ENCODE measurements around the gene NFE2L2.
"Not testable (repeated sequence)": the region's sequence is repeated elsewhere in the genome, so short reads cannot be mapped to it uniquely, and the experiment has no call there.

The NFE2L2 gene

GRCh38 chr2:177256695-177257094 is 7.8 kb downstream of the NFE2L2 start:
- no peak for DNase-seq (ENCODE audit: insufficient read length, low spot score)
- TF ChIP-seq POLR2A (IDR thresholded peaks at IDR 0.05; ENCODE audit: low read depth, low read length) = no peak
- no peak for FAIRE-seq

GRCh38 chr2:177256026-177256425 is 8.5 kb downstream of the NFE2L2 start:
- no peak for DNase-seq (ENCODE audit: insufficient read length, low spot score)
- no peak for TF ChIP-seq POLR2A (IDR thresholded peaks at IDR 0.05; ENCODE audit: low read depth, low read length)
- FAIRE-seq = no peak

- FAIRE-seq (no peak), DNase-seq (ENCODE audit: insufficient read length, low spot score) (no peak)
- no peak for TF ChIP-seq POLR2A (IDR thresholded peaks at IDR 0.05; ENCODE audit: low read depth, low read length)
These were observed 9.3 kb downstream of the NFE2L2 start for GRCh38 chr2:177255227-177255601.

GRCh38 chr2:177254433-177255226 is 9.9 kb downstream of the NFE2L2 start:
- DNase-seq (ENCODE audit: insufficient read length, low spot score) = no peak

GRCh38 chr2:177253704-177254103 is 10.8 kb downstream of the NFE2L2 start:
- FAIRE-seq (no peak), DNase-seq (ENCODE audit: insufficient read length, low spot score) (no peak)
- TF ChIP-seq POLR2A (IDR thresholded peaks at IDR 0.05; ENCODE audit: low read depth, low read length) = no peak

More at GRCh38 chr2:177254433-177255226, 9.9 kb downstream of the NFE2L2 start:
- FAIRE-seq = peak; percentile 38
- TF ChIP-seq POLR2A (IDR thresholded peaks at IDR 0.05; ENCODE audit: low read depth, low read length) = no peak

- FAIRE-seq (no peak), DNase-seq (ENCODE audit: insufficient read length, low spot score) (no peak)
- TF ChIP-seq POLR2A (IDR thresholded peaks at IDR 0.05; ENCODE audit: low read depth, low read length) = no peak
These were observed 11.6 kb downstream of the NFE2L2 start for GRCh38 chr2:177252808-177253531.

- FAIRE-seq (no peak), DNase-seq (ENCODE audit: insufficient read length, low spot score) (no peak)
- no peak for TF ChIP-seq POLR2A (IDR thresholded peaks at IDR 0.05; ENCODE audit: low read depth, low read length)
These were observed 13.4 kb downstream of the NFE2L2 start for GRCh38 chr2:177251165-177251542.

GRCh38 chr2:177250461-177250860 is 14.1 kb downstream of the NFE2L2 start:
- TF ChIP-seq POLR2A (IDR thresholded peaks at IDR 0.05; ENCODE audit: low read depth, low read length) = no peak
- no peak for FAIRE-seq
- no peak for DNase-seq (ENCODE audit: insufficient read length, low spot score)

GRCh38 chr2:177249038-177249437 is 15.5 kb downstream of the NFE2L2 start:
- no peak for TF ChIP-seq POLR2A (IDR thresholded peaks at IDR 0.05; ENCODE audit: low read depth, low read length)
- no peak for DNase-seq (ENCODE audit: insufficient read length, low spot score)
- no peak for FAIRE-seq

- no peak for TF ChIP-seq POLR2A (IDR thresholded peaks at IDR 0.05; ENCODE audit: low read depth, low read length)
- no peak for FAIRE-seq
These were observed 16.7 kb downstream of the NFE2L2 start for GRCh38 chr2:177247693-177248262.

GRCh38 chr2:177246523-177247030 is 17.9 kb downstream of the NFE2L2 start:
- FAIRE-seq = not testable (repeated sequence)

More at GRCh38 chr2:177247693-177248262, 16.7 kb downstream of the NFE2L2 start:
- no peak for DNase-seq (ENCODE audit: insufficient read length, low spot score)

GRCh38 chr2:177246000-177246399 is 18.5 kb downstream of the NFE2L2 start:
- DNase-seq (ENCODE audit: insufficient read length, low spot score) (no peak), FAIRE-seq (no peak)
- TF ChIP-seq POLR2A (IDR thresholded peaks at IDR 0.05; ENCODE audit: low read depth, low read length) = no peak

More at GRCh38 chr2:177246523-177247030, 17.9 kb downstream of the NFE2L2 start:
- not testable (repeated sequence) for DNase-seq (ENCODE audit: insufficient read length, low spot score)

- FAIRE-seq = peak; percentile 64
- DNase-seq (ENCODE audit: insufficient read length, low spot score) = peak; percentile 33
- TF ChIP-seq POLR2A (IDR thresholded peaks at IDR 0.05; ENCODE audit: low read depth, low read length) = no peak
These were observed 19.5 kb downstream of the NFE2L2 start for GRCh38 chr2:177245010-177245422.

GRCh38 chr2:177244244-177244771 is 20.2 kb downstream of the NFE2L2 start:
- FAIRE-seq = no peak
- TF ChIP-seq POLR2A (IDR thresholded peaks at IDR 0.05; ENCODE audit: low read depth, low read length) = no peak
- no peak for DNase-seq (ENCODE audit: insufficient read length, low spot score)
